PFSK-1 (cell line): Measurements from ENCODE around the gene DCBLD2.

ENCODE experiments used
- FOXP2 ChIP-seq: optimal IDR thresholded peaks from 2 replicates; pipeline ENCODE3; 2011; ENCODE audit warnings: borderline replicate concordance, control low read depth, inconsistent platforms; ENCODE audit not compliant: insufficient read depth; ENCODE audit errors: extremely low read length, extremely low read depth
- POLR2AphosphoS5 ChIP-seq: IDR thresholded peaks from 2 replicates; pipeline ENCODE4 v1.6.1; 2012; ENCODE audit warnings: low read depth, mild to moderate bottlenecking, control low read depth, low read length, moderate library complexity
- REST ChIP-seq, 2 experiments: IDR thresholded peaks; 2 replicates each; pipeline versions ENCODE4 v1.6.1 to v1.8.0; 2011 to 2012; ENCODE audit warnings: low read depth in 2 of 2, low read length in 2 of 2, control low read depth in 1 of 2, inconsistent platforms in 1 of 2, mild to moderate bottlenecking in 1 of 2, moderate library complexity in 1 of 2; ENCODE audit not compliant: insufficient read depth in 1 of 2
- SIN3A ChIP-seq: IDR thresholded peaks from 2 replicates; pipeline ENCODE4 v1.6.1; 2012; ENCODE audit warnings: mild to moderate bottlenecking, low read length, moderate library complexity, borderline replicate concordance; ENCODE audit not compliant: insufficient read depth
- TAF1 ChIP-seq: IDR thresholded peaks from 2 replicates; pipeline ENCODE4 v1.6.1; 2012; ENCODE audit warnings: low read length, control low read depth, borderline replicate concordance; ENCODE audit not compliant: insufficient read depth

DCBLD2 gene

GRCh38 chr3:98788651-98789050 lies 112.8 kb downstream of the DCBLD2 start:
- TF ChIP-seq POLR2AphosphoS5: no peak
- TF ChIP-seq FOXP2: no peak
- no peak for TF ChIP-seq SIN3A
- TF ChIP-seq TAF1: no peak
- no peak for TF ChIP-seq REST (IDR thresholded peaks at IDR 0.05; ENCODE audit: insufficient read depth in 1 of 2, low read depth in 2 of 2, low read length in 2 of 2)

GRCh38 chr3:98787181-98787580 lies 114.3 kb downstream of the DCBLD2 start:
- no peak for TF ChIP-seq SIN3A

- TF ChIP-seq FOXP2 (no peak), SIN3A (no peak), REST (IDR thresholded peaks at IDR 0.05; ENCODE audit: insufficient read depth in 1 of 2, low read depth in 2 of 2, low read length in 2 of 2) (no peak), POLR2AphosphoS5 (no peak), TAF1 (no peak)
These were observed 115.0 kb downstream of the DCBLD2 start for GRCh38 chr3:98786364-98787006.

GRCh38 chr3:98784666-98785600 lies 116.6 kb downstream of the DCBLD2 start:
- TF ChIP-seq POLR2AphosphoS5: no peak
- no peak for TF ChIP-seq SIN3A
- no peak for TF ChIP-seq REST (IDR thresholded peaks at IDR 0.05; ENCODE audit: insufficient read depth in 1 of 2, low read depth in 2 of 2, low read length in 2 of 2)
- TF ChIP-seq FOXP2: no peak
- no peak for TF ChIP-seq TAF1

GRCh38 chr3:98784042-98784441 lies 117.5 kb downstream of the DCBLD2 start:
- no peak for TF ChIP-seq SIN3A
- no peak for TF ChIP-seq TAF1
- TF ChIP-seq FOXP2: no peak
- no peak for TF ChIP-seq POLR2AphosphoS5
- no peak for TF ChIP-seq REST (IDR thresholded peaks at IDR 0.05; ENCODE audit: insufficient read depth in 1 of 2, low read depth in 2 of 2, low read length in 2 of 2)
